ENCODE data around the gene TMEM190. TPM values are rescaled to one million over a fixed set of nuclear protein-coding genes. Genes with fewer than 3 reads are reported as not detected.

TMEM190 gene
- total RNA-seq, 1 donor from 2014 or later: 2.2 TPM

- DNase-seq (ENCODE audit: low spot score in 2 of 2, unreplicated experiment in 2 of 2): no peak
- no peak overlapping the region for H3K27ac Mint-ChIP-seq
- H3K9me3 Mint-ChIP-seq: no peaks in the 10 kb centered on the region
- peaks cover 19% of the 10 kb centered on the region for H3K36me3 Mint-ChIP-seq
- no peak overlapping the region for H3K4me3 Mint-ChIP-seq
- no peak for TF ChIP-seq CTCF (IDR thresholded peaks at IDR 0.05; ENCODE audit: unreplicated experiment)
- no peaks in the 10 kb centered on the region for H3K27me3 Mint-ChIP-seq (ENCODE audit: low read depth)
- peaks cover 31% of the 10 kb centered on the region for H3K4me1 Mint-ChIP-seq
Measured at GRCh38 chr19:55345101-55345817, 31.4 kb upstream of the TMEM190 start.

DNA sequence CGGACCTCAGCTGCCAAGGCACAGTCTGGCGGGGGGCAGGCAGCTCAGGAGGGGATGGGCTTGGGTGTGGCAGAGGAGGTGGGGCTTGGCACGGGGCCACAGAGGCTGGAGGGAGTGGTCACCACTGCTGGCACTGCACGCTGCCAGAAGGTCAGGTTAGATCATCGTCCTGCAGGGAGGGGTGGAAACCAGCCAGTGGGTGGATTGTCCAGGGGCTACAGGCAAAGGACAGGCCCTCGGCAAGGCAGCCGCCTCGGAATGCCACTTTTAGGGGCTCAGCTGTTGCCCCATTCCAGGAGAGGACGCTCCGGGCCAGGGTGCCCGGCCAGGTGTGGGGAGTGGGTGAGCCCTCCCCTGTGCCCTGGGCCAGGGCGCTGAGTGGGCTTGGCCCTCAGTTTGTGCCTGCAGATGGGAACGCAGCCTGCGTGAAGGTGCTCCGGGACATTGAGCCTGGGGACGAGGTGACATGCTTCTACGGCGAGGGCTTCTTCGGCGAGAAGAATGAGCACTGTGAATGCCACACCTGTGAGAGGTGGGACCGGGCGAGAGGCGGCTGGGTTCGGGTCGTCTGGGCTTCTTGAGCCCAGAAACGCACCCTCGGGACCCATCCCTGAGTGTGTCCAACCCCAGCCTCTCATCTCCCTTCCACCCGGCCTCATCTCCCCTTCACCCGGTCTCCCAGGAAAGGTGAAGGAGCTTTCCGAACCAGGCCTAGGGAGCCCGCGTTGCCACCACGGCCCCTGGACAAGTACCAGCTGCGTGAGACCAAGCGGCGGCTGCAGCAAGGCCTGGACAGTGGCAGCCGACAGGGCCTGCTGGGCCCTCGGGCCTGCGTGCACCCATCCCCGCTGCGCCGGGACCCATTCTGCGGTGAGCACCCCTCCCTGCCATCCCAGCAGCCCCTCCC lies 30.6 kb upstream of the TMEM190 start:
- Mint-ChIP-seq H3K27ac (no peak overlapping the region), H3K9me3 (no peaks in the 10 kb centered on the region), H3K4me3 (no peak overlapping the region), H3K4me1 (peaks cover 28% of the 10 kb centered on the region), H3K36me3 (peaks cover 19% of the 10 kb centered on the region), H3K27me3 (ENCODE audit: low read depth) (peaks cover 3% of the 10 kb centered on the region)
- DNase-seq (ENCODE audit: low spot score in 2 of 2, unreplicated experiment in 2 of 2): no peak
- TF ChIP-seq CTCF (IDR thresholded peaks at IDR 0.05; ENCODE audit: unreplicated experiment): no peak

GRCh38 chr19:55346725-55347441 lies 29.7 kb upstream of the TMEM190 start:
- DNase-seq (ENCODE audit: low spot score in 2 of 2, unreplicated experiment in 2 of 2): no peak
- H3K36me3 Mint-ChIP-seq: peaks cover 19% of the 10 kb centered on the region
- H3K27me3 Mint-ChIP-seq (ENCODE audit: low read depth): peaks cover 11% of the 10 kb centered on the region
- H3K4me3 Mint-ChIP-seq: no peak overlapping the region
- H3K27ac Mint-ChIP-seq: no peak overlapping the region
- peaks cover 23% of the 10 kb centered on the region for H3K4me1 Mint-ChIP-seq
- H3K9me3 Mint-ChIP-seq: no peaks in the 10 kb centered on the region
- no peak for TF ChIP-seq CTCF (IDR thresholded peaks at IDR 0.05; ENCODE audit: unreplicated experiment)

DNA sequence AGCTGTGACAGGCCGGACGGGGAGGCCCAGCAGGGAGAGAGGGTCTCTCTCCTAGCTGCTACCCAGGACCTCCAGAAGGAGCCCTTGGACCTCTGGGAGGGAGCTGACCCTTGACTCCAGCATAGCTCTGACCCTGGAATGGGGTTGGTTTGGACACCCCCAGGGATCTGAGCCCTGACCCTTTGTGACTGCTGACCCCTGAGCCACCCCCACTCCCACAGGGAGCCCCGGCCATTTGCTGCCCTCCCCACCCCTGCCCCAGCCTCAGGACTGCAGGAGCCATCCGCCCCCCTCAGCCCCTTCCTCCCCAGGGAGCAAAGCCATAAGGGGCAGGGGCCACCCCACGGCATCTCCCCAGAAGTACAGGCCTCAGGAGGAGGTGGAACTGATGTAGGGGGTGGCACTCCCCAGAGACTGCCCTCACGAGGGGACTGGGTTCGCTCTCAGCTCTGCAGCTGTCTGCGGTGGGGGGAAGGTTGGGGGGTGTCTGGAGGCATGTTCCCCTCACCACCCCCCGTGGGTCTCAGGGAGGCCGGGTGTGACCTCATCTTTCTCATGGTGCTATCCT lies 29.1 kb upstream of the TMEM190 start:
- Mint-ChIP-seq H3K4me3 (no peak overlapping the region), H3K36me3 (peaks cover 17% of the 10 kb centered on the region), H3K9me3 (no peaks in the 10 kb centered on the region), H3K27me3 (ENCODE audit: low read depth) (peaks cover 17% of the 10 kb centered on the region), H3K27ac (peak overlapping the region; percentile 7), H3K4me1 (peaks cover 24% of the 10 kb centered on the region)
- no peak for DNase-seq (ENCODE audit: low spot score in 2 of 2, unreplicated experiment in 2 of 2)
- no peak for TF ChIP-seq CTCF (IDR thresholded peaks at IDR 0.05; ENCODE audit: unreplicated experiment)

- peaks cover 10% of the 10 kb centered on the region for H3K36me3 Mint-ChIP-seq
- no peak overlapping the region for H3K4me3 Mint-ChIP-seq
- H3K27ac Mint-ChIP-seq: peak overlapping the region; percentile 36
- H3K9me3 Mint-ChIP-seq: no peaks in the 10 kb centered on the region
- TF ChIP-seq CTCF (IDR thresholded peaks at IDR 0.05; ENCODE audit: unreplicated experiment): no peak
- peaks cover 27% of the 10 kb centered on the region for H3K27me3 Mint-ChIP-seq (ENCODE audit: low read depth)
- no peak for DNase-seq (ENCODE audit: low spot score in 2 of 2, unreplicated experiment in 2 of 2)
- peaks cover 34% of the 10 kb centered on the region for H3K4me1 Mint-ChIP-seq
Measured at GRCh38 chr19:55348317-55349034, 28.1 kb upstream of the TMEM190 start.
